Epithelial cell of esophagus (primary cell): ENCODE results near the gene DACH1.

Experiments
- DNase-seq: peaks from one replicate; pipeline ENCODE4 v3.0.0; 2010; ENCODE audit warnings: low read depth
- H3K4me3 ChIP-seq: 2 replicates; pipeline ENCODE4 v1.5.1; 2011; ENCODE audit warnings: mild to moderate bottlenecking, low read length, control low read depth
- CTCF ChIP-seq: IDR thresholded peaks from 2 replicates; pipeline ENCODE4 v1.5.1; 2011; ENCODE audit warnings: low read depth, mild to moderate bottlenecking, low read length, control low read depth, inconsistent platforms; ENCODE audit not compliant: insufficient read depth; ENCODE audit errors: missing control alignments

The DACH1 gene

GRCh38 chr13:71469626-71470025 lies 397.4 kb downstream of the DACH1 start:
- TF ChIP-seq CTCF = no peak
- DNase-seq = no peak

GRCh38 chr13:71464686-71465085 lies 402.3 kb downstream of the DACH1 start:
- no peak for DNase-seq
- no peak for TF ChIP-seq CTCF
- no peak overlapping the region for H3K4me3 ChIP-seq

More at GRCh38 chr13:71469626-71470025, 397.4 kb downstream of the DACH1 start:
- H3K4me3 ChIP-seq = no peak overlapping the region

GRCh38 chr13:71461892-71462291 lies 405.1 kb downstream of the DACH1 start:
- no peak overlapping the region for H3K4me3 ChIP-seq
- no peak for TF ChIP-seq CTCF

GRCh38 chr13:71460211-71460610 lies 406.8 kb downstream of the DACH1 start:
- TF ChIP-seq CTCF = no peak
- H3K4me3 ChIP-seq = no peak overlapping the region
- DNase-seq = peak; percentile 3

More at GRCh38 chr13:71461892-71462291, 405.1 kb downstream of the DACH1 start:
- no peak for DNase-seq

GRCh38 chr13:71459708-71460107 lies 407.3 kb downstream of the DACH1 start:
- no peak overlapping the region for H3K4me3 ChIP-seq
- DNase-seq = no peak
- no peak for TF ChIP-seq CTCF

GRCh38 chr13:71457645-71458044 lies 409.4 kb downstream of the DACH1 start:
- peak; percentile 42 for DNase-seq
- no peak overlapping the region for H3K4me3 ChIP-seq
- TF ChIP-seq CTCF = no peak

GRCh38 chr13:71456136-71456535 lies 410.9 kb downstream of the DACH1 start:
- DNase-seq = no peak
- TF ChIP-seq CTCF = no peak
- no peak overlapping the region for H3K4me3 ChIP-seq
